Stimulated activated CD4-positive, alpha-beta T cell treated with anti-CD3 and anti-CD28 coated beads, Interleukin-1b, Interleukin-23, amount 100 ng/mL, for 24 hours (primary cell): ENCODE data around the gene MSANTD3.
A peak's percentile ranks its signal among the peaks of the same experiment; 100 is the strongest.

Experiments used
- DNase-seq, 4 experiments: peaks; one replicate each; pipeline ENCODE4 v3.0.0-alpha.2; 2020; ENCODE audit warnings: low read depth in 4 of 4, low spot score in 1 of 4

MSANTD3 gene

DNA sequence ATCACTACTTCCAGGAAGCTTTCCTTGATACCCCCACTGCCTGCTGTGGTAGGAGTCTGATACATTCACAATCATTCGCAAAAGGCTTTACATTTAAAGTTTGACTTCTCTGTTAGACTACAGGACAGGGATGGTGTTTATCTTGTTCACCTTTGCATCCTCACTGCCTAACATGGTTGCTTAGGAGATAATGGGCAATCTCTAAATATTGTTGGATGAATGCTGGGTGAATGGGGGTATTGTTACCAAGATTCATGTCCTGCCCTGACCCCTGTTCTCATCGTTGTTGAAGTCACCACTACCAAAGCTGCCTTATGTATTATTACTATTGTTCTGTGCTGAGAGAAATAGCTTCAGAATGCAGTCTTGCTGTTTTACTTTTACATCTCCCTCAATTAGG, 38.3 kb downstream of the MSANTD3 start:
- DNase-seq, result no peak

DNA sequence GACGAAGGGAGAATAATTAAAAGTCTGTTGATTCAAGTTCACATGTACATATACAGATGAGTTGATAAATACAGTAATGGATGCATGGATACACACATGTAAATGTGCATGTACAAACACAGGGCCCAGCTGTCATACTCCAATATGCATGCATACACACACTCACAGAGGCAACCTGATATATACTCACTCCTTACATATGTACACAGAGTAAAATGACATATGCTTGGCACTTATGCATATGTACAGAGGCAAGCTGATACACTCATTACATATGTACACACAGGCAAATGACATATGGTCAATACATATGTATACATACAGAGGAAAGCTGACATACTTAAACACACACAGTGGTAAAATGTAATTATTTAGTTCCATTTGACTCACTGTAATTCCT, 38.8 kb downstream of the MSANTD3 start:
- DNase-seq, result no peak

DNA sequence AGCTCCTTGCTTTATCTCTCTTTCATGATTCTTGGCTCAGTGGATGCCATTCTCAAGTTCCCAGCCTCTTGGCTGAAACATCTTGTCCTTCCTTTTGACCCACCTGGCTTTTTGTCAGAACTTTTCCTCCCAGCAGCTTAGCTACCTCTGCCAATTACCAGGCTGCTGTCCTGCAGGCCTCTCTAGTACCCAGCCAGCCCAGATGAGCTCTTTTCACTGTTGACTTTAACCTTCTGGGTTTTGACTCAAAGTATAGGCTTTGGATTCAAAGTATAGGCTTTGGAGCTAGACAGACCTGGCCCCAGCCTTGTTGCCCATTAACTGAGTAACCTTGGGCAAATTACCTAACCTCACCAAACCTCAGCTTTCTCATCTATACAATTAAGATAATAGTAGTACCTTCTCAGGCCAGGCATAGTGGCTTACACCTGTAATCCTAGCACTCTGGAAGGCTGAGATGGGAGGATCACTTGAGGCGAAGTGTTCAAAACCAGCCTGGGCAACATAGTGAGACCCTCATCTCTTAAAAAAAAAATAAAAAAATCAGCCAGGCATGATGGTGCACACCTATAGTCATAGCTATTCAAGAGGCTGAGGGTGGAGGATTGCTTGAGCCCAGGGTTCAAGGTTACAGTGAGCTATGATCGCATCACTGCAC, 39.4 kb downstream of the MSANTD3 start:
- DNase-seq, result no peak

DNA sequence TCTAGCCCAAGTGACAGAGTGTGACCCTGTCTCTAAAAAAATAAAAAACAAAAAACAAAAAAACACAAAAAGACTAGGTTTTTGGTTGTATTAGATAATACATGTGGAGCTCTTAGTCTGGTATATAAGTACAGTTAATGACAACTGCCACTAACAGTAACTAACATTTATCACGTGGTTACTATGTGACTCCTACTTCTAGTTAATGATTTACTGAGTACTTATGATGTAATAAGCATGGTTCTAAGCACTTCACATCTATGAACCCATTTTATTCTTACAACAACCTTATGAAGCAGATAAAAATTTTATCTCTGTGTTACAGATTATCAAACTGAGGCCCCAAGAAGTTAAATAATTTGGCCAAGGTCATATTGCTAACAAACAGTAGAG, 39.9 kb downstream of the MSANTD3 start:
- DNase-seq, result no peak

DNA sequence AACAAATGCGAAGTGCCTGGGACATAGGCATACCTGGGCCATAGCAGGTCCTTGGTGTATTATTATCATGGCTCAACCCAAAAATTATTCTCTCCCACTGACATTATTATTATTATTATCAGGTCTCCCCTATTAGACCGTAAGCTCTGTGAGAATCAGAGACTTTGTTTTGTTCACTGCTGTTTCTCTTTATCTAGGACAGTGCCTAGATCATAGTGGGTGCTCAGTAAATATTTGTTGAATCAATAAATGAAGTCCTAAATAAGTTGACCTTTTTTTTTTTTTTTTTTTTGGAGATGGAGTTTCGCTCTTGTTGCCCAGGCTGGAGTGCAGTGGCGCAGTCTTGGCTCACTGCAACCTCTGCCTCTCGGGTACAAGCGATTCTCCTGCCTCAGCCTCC, 41.1 kb downstream of the MSANTD3 start:
- no peak for DNase-seq

DNA sequence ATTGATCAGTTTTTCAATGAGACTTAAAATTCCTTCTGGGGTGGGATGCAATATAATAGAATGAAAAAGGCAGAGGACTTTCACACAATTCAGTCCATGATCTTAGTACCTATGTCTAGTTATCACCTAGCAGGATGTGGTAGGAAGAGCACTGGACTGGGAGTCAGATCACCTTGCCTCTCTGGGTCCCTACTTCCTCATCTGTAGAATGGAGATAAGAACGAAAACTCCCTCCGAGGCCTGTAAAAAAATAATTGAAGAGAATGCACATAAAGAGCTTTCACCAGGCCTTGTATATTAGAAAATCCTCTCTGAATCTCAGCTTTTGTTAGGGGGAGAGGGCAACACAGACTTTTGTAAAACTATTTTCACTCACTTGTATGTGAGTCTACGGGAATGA, 45.3 kb downstream of the MSANTD3 start:
- no peak for DNase-seq

DNA sequence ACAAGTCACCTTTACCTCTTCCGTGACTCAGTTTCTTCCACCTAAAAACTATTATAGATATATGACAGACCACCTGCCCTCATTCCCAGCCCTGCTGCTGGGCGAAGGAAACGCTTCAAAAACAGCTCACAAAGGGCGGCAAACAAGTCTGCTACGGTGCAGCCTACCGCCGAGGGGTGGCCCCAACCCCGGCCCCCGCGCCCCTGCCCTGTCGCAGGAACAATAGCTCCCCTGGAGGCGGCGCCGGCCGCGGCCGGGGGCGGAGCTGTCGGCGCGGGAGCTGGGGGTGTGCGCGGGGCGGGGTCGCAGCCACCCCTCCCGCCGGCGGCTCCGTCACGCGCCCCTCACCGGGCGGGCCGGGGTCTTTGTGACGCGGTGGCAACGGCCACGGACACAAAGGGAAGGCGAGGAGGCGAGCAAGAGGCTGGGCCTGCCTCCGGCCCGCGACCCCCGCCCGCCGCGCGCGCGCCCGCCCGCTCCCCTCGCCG, 45.9 kb downstream of the MSANTD3 start, which contains the start of gene TMEFF1:
Gene TMEFF1 (plus strand): TSS at position 362 of the 488 bp plus-strand sequence. CDS start 396 bp downstream, outside the sequence.
- peak in 2 of 4 experiments; percentile 10 to 50 for DNase-seq

DNA sequence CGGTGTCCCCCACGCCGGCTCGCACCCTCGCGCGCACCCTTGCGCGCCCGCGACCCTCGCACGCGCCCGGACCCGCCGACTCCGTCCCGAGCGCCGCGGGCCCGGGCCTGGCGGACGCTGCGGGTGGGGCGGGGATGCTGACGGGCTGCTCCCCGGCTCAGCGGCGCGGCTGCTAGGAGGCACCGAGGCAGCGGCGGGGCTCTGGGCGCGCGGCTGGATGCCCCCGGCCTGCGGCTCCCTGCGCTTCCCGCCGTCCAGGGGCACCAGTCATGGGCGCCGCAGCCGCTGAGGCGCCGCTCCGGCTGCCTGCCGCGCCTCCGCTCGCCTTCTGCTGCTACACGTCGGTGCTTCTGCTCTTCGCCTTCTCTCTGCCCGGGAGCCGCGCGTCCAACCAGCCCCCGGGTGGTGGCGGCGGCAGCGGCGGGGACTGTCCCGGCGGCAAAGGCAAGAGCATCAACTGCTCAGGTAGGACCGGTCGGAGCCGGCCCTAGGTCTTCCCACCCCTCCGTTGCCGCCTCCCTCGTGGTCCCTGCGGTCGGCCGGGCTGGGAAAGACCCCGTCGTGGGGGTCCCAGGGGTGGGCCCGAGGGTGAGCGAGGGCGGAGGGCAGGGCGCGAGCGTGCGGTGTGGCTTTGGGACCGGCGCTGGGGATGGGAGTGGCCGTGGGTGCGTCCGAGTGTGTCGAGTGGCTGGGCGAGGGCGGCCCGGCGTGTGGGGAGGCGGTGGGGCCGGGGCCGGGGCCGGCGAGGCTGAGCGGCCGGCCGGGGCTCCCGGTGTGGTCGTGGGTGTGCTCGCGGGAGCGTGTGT, 46.5 kb downstream of the MSANTD3 start:
- peak in 1 of 4 experiments; percentile 25 for DNase-seq

DNA sequence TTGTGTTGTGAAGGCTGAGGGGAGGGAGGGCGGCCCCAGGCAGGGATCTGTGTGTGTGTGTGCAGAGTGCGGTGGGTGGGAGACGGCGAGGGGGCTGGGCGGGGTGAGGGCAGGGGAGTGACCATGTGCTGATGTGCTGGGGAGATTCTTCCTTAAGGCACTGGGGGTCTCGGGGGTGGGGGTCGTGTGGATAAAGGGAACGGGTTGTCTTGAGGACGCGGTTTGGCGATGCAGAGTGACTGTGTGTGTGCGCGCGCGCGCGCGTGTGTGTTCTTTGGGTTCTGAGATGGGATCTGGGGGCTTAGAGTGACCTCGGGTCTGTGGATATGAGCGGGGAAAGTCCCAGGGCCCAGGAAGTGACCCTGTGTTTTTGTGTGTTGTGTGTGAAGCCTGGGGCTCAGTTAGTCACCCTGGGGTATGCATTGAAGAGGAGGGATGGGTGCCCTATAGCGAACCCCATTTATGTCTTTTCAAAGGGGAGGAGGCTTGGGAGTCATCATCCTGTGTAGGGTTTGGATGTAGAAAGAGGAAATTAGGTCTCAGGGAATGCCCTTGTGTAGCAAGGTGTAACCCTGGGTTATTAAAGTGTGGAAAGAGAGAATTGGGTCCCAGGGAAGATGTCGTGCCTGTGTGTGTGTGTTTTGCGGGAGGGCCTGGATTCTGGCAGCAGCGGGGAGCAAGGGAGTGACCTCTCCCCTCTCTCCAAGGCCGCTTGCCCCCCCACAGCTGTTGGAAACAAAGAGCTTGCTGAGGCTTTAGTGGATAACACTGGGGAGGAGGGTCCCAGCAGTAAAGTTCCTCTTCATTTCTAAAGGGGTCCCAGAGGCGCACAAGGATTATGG, 47.4 kb downstream of the MSANTD3 start:
- no peak for DNase-seq

DNA sequence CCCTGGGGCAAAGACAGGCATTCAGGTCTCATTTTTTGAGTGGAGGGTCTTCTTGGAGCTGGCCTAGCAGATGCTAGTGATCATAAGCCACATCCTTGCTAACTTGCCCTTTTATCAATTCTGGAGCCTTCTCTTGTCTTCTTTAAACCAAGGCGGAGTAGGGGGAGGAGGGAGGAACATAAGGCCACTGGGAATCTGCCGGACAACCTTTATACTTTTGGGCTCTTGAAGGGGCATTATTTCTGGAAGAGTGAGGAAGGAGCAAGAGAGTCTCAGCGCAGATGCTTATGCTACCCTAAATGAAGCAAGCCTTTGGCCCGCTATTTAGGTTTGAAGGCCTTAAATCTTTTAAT, 48.0 kb downstream of the MSANTD3 start:
- DNase-seq, result no peak

DNA sequence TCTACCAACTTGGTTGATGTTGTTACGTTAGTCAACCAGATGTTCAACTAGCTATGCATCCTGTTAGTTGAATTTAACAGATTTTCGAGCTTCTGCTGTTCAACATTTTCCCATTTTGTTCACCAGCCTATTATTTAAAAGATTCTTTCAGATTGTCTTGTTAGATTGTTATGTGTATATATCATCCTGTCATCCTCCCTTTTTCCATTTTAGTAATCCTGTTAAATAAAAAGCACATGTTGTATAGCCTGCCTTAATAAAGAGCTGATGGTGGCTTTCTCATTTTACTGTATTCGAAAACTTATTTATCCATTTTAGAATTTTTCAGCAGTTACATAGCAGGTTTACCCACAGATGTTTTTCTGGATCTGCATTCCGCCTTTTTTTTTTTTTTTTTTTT, 50.3 kb downstream of the MSANTD3 start:
- DNase-seq, result no peak

DNA sequence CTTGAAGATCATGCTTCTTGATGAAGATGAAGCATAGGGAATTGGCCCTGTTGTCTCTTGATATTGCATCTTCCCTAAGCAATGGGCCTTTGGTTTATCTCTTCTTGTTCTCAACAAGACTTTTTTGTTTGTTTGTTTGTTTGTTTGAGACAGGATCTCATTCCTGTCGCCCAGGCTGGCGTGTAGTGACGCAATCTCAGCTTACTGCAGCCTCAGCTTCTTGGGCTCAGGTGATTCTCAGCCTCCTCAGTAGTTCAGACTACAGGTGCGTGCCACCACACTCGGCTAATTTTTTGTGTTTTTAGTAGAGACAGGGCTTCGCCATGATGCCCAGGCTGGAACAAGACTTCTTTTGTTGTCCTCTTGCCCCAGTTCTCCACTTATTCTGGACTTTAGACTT, 51.2 kb downstream of the MSANTD3 start:
- DNase-seq, result no peak

DNA sequence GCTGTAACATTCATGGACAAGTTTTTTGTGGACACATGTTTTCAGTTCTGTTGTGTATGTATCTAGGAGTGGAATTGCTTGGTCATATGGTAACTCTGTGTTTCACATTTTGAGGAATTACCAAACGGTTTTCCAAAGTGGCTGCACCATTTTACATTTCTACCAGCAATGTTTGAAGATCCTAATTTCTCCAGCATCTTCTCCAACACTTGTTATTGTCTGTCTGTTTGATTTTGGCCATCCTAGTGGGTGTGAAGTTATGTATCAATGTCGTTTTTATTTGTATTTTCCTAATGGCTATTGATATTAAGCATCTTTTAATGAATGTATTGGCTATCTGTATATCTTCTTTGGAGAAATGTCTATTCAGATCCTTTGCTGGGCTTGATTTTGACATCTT, 52.9 kb downstream of the MSANTD3 start:
- DNase-seq, result no peak

DNA sequence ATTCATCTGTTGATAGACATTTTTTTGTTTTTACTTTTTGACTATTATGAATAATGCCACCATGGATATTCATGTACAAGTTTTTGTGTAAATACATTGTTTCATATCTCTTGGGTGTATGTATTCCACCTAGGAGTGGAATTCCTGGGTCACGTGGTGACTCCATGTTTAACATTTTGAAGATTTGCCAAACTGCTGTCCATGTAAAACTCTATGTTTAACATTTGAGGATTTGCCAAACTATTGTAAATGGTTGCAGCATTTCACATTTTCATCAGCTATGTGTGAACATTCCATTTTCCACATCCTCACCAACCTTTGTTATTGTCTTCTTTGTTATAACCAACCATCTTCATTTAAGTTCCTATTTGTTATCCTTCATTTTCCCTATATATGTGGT, 58.3 kb downstream of the MSANTD3 start:
- no peak for DNase-seq

DNA sequence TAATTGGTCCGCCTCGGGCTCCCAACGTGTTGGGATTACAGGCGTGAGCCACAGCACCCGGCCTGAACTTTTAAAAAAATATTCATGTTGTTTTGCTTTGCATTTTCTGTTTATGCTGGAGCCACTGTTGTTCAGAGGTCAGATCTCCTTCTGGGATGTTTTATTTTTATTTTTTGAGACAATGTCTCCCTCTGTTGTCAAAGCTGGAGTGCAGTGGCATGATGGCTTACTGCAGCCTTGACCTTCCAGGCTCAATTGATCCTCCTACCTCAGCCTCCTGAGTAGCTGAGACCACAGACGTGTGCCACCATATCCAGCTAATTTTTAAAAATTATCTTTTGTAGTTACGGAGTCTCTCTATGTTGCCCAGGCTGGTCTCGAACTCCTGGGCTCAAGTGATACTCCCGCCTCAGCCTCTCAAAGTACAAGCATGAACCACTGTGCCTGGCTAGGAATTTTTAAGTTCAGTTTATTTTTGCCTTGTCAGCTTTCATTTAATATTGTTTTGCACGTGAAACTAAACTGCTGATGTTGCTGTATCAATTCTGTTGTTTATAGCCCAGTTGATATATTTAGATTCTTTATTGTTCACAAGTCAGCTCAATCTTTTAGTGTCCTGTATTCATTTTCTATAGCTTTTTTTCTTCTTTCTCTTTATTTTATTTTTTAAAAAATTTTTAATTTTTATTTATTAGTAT, 59.7 kb downstream of the MSANTD3 start:
- no peak for DNase-seq

DNA sequence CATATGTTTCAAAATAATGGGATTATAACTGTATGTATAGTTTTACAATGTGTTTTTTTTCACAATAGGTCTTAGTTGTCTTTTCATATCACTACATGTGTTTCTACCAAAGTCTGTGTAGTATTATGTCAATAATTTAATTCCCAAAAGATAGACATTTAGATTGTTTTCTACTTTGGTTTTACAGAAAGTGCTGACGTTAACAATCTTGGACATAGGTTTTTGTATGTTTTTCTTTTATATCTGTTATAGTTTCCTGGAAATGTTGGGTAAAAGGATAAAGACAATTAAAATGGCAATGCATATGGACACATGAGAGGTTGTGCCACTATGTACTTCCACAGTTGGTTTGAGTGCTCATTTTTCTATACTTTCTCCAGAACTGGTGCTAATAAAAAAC, 61.2 kb downstream of the MSANTD3 start:
- no peak for DNase-seq

DNA sequence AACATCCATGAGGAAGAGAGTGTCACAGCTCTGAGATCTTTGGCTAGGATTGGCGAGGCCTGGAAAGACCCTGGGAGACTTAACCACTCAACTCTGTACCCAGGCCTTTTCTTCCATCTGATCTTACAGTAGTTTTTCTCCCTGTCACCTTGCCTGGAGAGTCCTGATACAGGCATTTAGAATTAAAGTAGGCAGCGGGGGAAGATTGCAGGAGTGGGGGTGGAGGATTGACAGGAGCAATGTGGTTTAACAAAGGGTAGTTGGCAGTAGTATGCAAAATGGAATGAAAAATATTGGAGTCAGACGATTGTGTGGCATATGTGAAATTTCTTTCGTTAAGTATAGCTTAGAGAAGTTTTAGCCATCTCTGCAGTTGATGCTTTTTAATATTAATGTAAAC, 62.9 kb downstream of the MSANTD3 start:
- DNase-seq, result no peak

DNA sequence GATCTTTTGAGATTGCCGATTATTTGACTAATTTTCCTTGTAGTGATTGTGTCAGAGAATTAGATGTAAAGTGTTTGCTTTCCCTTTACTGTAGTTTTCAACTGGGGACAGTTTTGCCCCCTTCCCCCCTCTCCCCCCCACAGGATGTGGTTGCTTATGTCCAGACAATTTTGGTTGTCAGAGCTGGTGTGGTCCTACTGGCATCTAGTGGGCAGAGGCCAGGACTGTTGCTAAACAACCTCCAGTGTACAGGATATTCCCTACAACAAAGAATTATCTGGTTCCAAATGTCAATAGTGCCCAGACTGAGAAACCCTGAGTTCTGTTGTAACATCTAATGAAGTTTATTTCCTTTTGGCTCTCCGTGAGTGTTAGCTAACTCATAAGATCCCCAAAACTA, 66.0 kb downstream of the MSANTD3 start:
- no peak for DNase-seq

DNA sequence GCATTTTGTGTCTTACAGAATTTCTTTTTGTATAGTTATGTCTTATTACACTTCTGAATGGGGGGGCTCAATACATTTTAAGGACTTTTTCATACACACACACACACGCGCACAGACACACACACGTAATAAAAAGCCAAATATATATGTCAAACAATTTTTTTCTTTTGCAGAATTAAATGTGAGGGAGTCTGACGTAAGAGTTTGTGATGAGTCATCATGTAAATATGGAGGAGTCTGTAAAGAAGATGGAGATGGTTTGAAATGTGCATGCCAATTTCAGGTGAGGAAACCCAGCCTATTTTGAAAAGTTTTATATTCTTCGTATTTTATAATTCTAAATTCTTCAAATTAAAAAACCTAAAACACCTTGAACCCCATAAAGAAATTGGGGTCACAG, 71.6 kb downstream of the MSANTD3 start:
- DNase-seq, result no peak

DNA sequence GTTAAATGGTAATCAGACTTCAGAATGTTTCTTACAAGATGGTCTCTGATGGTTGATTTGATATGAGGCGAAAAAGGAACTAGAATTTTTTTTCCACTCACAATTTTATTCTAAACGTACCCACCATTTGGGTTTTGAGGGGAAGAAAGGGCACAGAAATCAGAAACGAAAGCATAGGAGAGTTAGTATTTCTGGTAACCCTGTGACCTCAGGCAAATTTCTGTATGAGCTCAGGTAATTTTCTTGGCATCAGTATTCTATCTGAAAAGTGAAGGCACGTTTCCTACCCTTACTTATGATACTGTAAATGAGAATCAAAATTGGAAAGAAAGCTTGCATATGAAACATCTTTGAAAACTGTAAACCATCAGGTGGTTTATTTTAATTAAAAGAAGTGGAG, 72.5 kb downstream of the MSANTD3 start:
- DNase-seq, result no peak

DNA sequence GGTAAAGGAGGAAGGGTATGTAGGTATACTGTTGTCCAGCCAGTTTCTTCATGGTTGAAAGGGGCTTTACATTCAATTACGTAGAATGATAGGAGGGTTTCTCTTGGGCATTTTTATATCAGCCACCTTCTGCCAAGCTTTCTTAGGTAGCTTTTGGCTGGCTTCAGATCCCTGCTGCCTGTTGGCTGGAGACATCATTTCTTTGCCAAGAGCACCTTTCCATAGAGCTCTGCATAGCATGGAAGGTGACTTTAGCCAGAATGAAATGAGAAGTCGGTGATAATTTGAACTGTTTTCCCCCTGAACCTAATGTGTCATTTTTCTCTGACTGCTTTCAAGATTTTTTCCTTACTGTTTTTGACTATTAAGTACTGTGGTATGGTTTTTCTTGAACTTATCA, 72.9 kb downstream of the MSANTD3 start:
- DNase-seq, result no peak
